ENCODE data around the gene ELL2. TPM values are rescaled to one million over a fixed set of nuclear protein-coding genes. Genes with fewer than 3 reads are reported as not detected.

The ELL2 gene
- total and polyA plus RNA-seq, 2 of the 13 experiments (the other 11 are each of a cell fraction or from before 2014, with no cell fraction given): 78.9 to 97.1 TPM

- TF ChIP-seq ZNF563 (CRISPR knock-in tag; IDR thresholded peaks at IDR 0.05) (no peak), SIN3A (IDR thresholded peaks at IDR 0.05; ENCODE audit: borderline replicate concordance, low read depth, low read length) (no peak), ZNF800 (CRISPR knock-in tag; IDR thresholded peaks at IDR 0.05) (no peak), ZNF589 (CRISPR knock-in tag; conservative IDR thresholded peaks at IDR 0.05) (no peak), PRPF4 (IDR thresholded peaks at IDR 0.05; ENCODE audit: low read depth, low read length, poor library complexity, severe bottlenecking) (no peak), SRSF9 (IDR thresholded peaks at IDR 0.05; ENCODE audit: borderline replicate concordance, insufficient read depth, low read depth, low read length, poor library complexity, severe bottlenecking) (no peak), JUNB (CRISPR knock-in tag; IDR thresholded peaks at IDR 0.05; ENCODE audit: borderline replicate concordance) (no peak), ZNF281 (CRISPR knock-in tag; IDR thresholded peaks at IDR 0.05; ENCODE audit: borderline replicate concordance) (no peak), ZNF580 (CRISPR knock-in tag; IDR thresholded peaks at IDR 0.05; ENCODE audit: borderline replicate concordance, low read depth) (no peak), ELF3 (CRISPR knock-in tag; IDR thresholded peaks at IDR 0.05) (no peak), ZFP1 (CRISPR knock-in tag; IDR thresholded peaks at IDR 0.05) (no peak), REL (CRISPR knock-in tag; conservative IDR thresholded peaks at IDR 0.05) (no peak), GLI4 (CRISPR knock-in tag; IDR thresholded peaks at IDR 0.05; ENCODE audit: borderline replicate concordance) (no peak), SOX13 (IDR thresholded peaks at IDR 0.05) (no peak), SOX13 (CRISPR knock-in tag; conservative IDR thresholded peaks at IDR 0.05 in 1 of 2, IDR thresholded peaks at IDR 0.05 in 1 of 2) (peak in 1 of 2 experiments; percentile 18; a peak in 1 of 4 replicates), ZNF614 (CRISPR knock-in tag; IDR thresholded peaks at IDR 0.05; ENCODE audit: borderline replicate concordance) (no peak), FOXA1 (IDR thresholded peaks at IDR 0.05) (no peak), FOXA1 (CRISPR knock-in tag; IDR thresholded peaks at IDR 0.05) (peak; percentile 53; the same call in 1 of the 2 replicates), PATZ1 (CRISPR knock-in tag; IDR thresholded peaks at IDR 0.05) (no peak)
These were observed 111.2 kb downstream of the ELL2 start (continued) for GRCh38 chr5:95850391-95850894.

All from HepG2 (cell line).